Smooth muscle cell (in vitro differentiated cells): ENCODE measurements around the gene DAPK3. TPM values are rescaled to one million over a fixed set of nuclear protein-coding genes. Genes with fewer than 3 reads are reported as not detected.

Experiments used
- DNase-seq: peaks from one replicate; lab custom pipeline; 2025; ENCODE audit not compliant: unreplicated experiment; lab: John Stamatoyannopoulos, UW
- H2AFZ ChIP-seq: fragments of 200-600 bp; sonication (generic); 2 replicates; pipeline ENCODE4 v1.6.0; 2016; ENCODE audit warnings: antibody characterized with exemption, low read depth, mild to moderate bottlenecking
- H3F3A ChIP-seq: fragments of 200-600 bp; sonication (generic); 2 replicates; pipeline ENCODE4 v1.6.0; 2017; ENCODE audit warnings: antibody characterized with exemption, low read depth
- H3K27ac ChIP-seq: fragments of 200-600 bp; sonication (generic); 2 replicates; pipeline ENCODE4 v1.5.1; 2016; ENCODE audit warnings: low read depth, mild to moderate bottlenecking
- H3K27me3 ChIP-seq: fragments of 200-600 bp; sonication (generic); 2 replicates; pipeline ENCODE4 v1.6.1; 2016; ENCODE audit warnings: low read depth, mild to moderate bottlenecking
- H3K36me3 ChIP-seq: fragments of 200-600 bp; sonication (generic); 2 replicates; pipeline ENCODE4 v1.5.1; 2016; ENCODE audit warnings: low read depth
- H3K4me1 ChIP-seq: fragments of 200-600 bp; sonication (generic); 2 replicates; pipeline ENCODE4 v1.5.1; 2016; ENCODE audit warnings: low read depth
- H3K4me2 ChIP-seq: fragments of 200-600 bp; sonication (generic); 2 replicates; pipeline ENCODE4 v1.6.0; 2016; ENCODE audit warnings: mild to moderate bottlenecking
- H3K4me3 ChIP-seq: fragments of 200-600 bp; sonication (generic); 2 replicates; pipeline ENCODE4 v1.5.1; 2016; ENCODE audit warnings: mild to moderate bottlenecking
- H3K79me2 ChIP-seq: fragments of 200-600 bp; sonication (generic); 2 replicates; pipeline ENCODE4 v1.6.0; 2016; ENCODE audit warnings: low read depth, mild to moderate bottlenecking
- H3K9ac ChIP-seq: fragments of 200-600 bp; sonication (generic); 2 replicates; pipeline ENCODE4 v1.6.0; 2016; ENCODE audit warnings: low read depth
- H3K9me3 ChIP-seq: fragments of 200-600 bp; sonication (generic); replicated peaks from 2 replicates; pipeline ENCODE4 v1.5.1; 2016; ENCODE audit warnings: low read depth
- H4K20me1 ChIP-seq: fragments of 200-600 bp; sonication (generic); 2 replicates; pipeline ENCODE4 v1.6.0; 2016; ENCODE audit warnings: low read depth
- CTCF ChIP-seq: fragments of 200-600 bp; sonication (generic); IDR thresholded peaks from 2 replicates; pipeline ENCODE4 v1.5.1; 2017; ENCODE audit warnings: borderline replicate concordance, mild to moderate bottlenecking, antibody characterized with exemption; ENCODE audit not compliant: insufficient read depth, poor library complexity, severe bottlenecking
- WGBS: methylation state at CpG from one replicate; pipeline ENCODE4 v1.1.7; 2016; ENCODE audit warnings: low lambda C conversion rate; 5-methylcytosine and 5-hydroxymethylcytosine counted together
- polyA plus RNA-seq: library from polyadenylated mRNA; unstranded; fragments of >200 nt; fragmentation: Nextera tagmentation; extraction: Ambion mirVana; gene quantifications from 2 replicates; pipeline ENCODE4 v1.2.1, GENCODE V29; 2016
- total RNA-seq: library from RNA; depleted of rRNA; stranded (reverse); fragments of >200 nt; gene quantifications from 2 replicates; pipeline ENCODE4 v1.2.3, GENCODE V29; 2014

The DAPK3 gene
- total and polyA plus RNA-seq, 2 experiments from 2014 or later: 82.9 to 113 TPM

DNA sequence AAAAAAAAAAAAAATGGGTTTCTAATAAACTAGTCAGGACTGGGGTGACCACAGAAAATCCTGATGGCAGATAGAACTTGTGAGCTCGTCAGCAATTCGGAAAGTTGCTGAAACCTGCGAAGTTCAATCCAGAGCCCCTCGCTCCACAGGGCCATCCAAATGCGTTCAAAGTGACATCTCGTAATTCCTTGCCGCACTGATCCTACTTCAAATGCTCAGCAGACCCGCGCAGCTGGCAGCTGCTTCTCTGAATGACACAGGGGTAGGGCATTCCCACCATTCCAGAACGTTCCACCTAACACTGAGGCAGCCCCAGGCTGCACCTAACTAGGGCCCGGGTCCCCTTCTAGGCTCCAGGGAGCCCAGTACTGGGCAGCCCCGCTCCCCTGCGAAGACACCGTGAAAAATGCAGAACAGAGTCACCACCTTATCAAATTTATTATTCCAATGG lies 4.8 kb upstream of the DAPK3 start:
- H4K20me1 ChIP-seq: peaks cover 76% of the 10 kb centered on the region
- no peaks in the 10 kb centered on the region for H3K9me3 ChIP-seq
- no peak for TF ChIP-seq CTCF
- H3F3A ChIP-seq: peaks cover 62% of the 10 kb centered on the region
- no peak for DNase-seq
- 93% methylated on average over 14 of the region's 14 CpGs for WGBS
- H3K4me1 ChIP-seq: no peaks in the 10 kb centered on the region
- H3K4me3 ChIP-seq: no peak overlapping the region
- no peak overlapping the region for H3K4me2 ChIP-seq
- H3K79me2 ChIP-seq: peaks cover 58% of the 10 kb centered on the region
- H3K9ac ChIP-seq: no peak overlapping the region
- peaks cover 3% of the 10 kb centered on the region for H3K36me3 ChIP-seq
- H3K27me3 ChIP-seq: no peaks in the 10 kb centered on the region
- H2AFZ ChIP-seq: no peak overlapping the region
- H3K27ac ChIP-seq: peak overlapping the region; percentile 1

DNA sequence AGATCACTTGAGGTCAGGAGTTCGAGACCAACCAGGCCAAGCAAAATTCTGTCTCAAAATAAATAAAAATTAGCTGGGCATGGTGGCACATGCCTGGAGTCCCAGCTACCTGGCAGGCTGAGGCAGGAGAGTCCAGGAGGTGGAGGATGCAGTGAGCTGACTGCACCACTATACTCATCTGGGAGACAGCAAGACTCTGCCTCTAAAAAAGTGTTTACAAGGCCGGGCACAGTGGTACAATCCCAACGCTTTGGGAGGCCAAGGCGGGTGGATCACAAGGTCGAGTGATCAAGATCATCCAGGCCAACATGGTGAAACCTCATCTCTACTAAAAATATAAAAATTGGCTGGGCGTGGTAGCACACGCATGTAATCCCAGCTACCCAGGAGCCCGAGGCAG lies 4.2 kb upstream of the DAPK3 start:
- TF ChIP-seq CTCF: no peak
- Histone ChIP-seq H2AFZ (no peak overlapping the region), H3K4me2 (no peak overlapping the region), H3K4me3 (no peak overlapping the region), H3K9ac (no peak overlapping the region), H3K9me3 (no peaks in the 10 kb centered on the region), H3K27me3 (no peaks in the 10 kb centered on the region), H3K27ac (no peak overlapping the region), H3K4me1 (no peaks in the 10 kb centered on the region), H3K79me2 (peaks cover 58% of the 10 kb centered on the region), H3K36me3 (peaks cover 2% of the 10 kb centered on the region), H4K20me1 (peaks cover 72% of the 10 kb centered on the region), H3F3A (peaks cover 57% of the 10 kb centered on the region)
- 97% methylated on average over 8 of the region's 8 CpGs for WGBS
- no peak for DNase-seq

DNA sequence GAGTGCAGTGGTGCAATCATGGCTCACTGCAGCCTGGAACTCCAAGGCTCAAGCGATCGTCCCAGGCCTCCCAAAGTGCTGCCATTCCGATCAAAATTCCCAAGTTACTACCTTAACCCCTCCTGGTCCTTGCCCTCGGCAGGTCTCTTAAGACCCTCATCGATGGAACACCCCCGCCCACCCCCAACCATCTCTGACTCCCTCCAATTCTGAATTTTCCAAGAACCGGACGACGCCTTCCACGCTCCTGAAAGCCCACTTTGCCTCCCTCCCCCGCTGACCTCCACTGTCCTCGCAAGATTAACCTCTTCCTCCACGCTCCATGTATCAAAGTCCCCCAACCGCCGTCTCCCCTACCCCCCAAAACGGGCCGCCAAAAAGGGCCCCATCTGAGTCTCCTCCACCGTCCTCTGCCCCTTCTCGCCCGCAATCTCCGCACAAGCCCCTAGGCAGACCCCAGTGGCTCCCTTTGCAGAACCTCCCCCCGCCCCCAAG lies 539 bp downstream of the DAPK3 start:
- H3K79me2 ChIP-seq: peaks cover 45% of the 10 kb centered on the region
- no peaks in the 10 kb centered on the region for H3K9me3 ChIP-seq
- peaks cover 36% of the 10 kb centered on the region for H3F3A ChIP-seq
- H3K27ac ChIP-seq: peak overlapping the region; percentile 99
- TF ChIP-seq CTCF: no peak
- 1% methylated on average over 17 of the region's 22 CpGs for WGBS
- peaks cover 15% of the 10 kb centered on the region for H3K4me1 ChIP-seq
- peaks cover 70% of the 10 kb centered on the region for H4K20me1 ChIP-seq
- peak overlapping the region; percentile 99 for H3K9ac ChIP-seq
- H3K36me3 ChIP-seq: no peaks in the 10 kb centered on the region
- no peaks in the 10 kb centered on the region for H3K27me3 ChIP-seq
- peak overlapping the region; percentile 99 for H3K4me3 ChIP-seq
- H3K4me2 ChIP-seq: peak overlapping the region; percentile 96
- no peak for DNase-seq
- no peak overlapping the region for H2AFZ ChIP-seq

DNA sequence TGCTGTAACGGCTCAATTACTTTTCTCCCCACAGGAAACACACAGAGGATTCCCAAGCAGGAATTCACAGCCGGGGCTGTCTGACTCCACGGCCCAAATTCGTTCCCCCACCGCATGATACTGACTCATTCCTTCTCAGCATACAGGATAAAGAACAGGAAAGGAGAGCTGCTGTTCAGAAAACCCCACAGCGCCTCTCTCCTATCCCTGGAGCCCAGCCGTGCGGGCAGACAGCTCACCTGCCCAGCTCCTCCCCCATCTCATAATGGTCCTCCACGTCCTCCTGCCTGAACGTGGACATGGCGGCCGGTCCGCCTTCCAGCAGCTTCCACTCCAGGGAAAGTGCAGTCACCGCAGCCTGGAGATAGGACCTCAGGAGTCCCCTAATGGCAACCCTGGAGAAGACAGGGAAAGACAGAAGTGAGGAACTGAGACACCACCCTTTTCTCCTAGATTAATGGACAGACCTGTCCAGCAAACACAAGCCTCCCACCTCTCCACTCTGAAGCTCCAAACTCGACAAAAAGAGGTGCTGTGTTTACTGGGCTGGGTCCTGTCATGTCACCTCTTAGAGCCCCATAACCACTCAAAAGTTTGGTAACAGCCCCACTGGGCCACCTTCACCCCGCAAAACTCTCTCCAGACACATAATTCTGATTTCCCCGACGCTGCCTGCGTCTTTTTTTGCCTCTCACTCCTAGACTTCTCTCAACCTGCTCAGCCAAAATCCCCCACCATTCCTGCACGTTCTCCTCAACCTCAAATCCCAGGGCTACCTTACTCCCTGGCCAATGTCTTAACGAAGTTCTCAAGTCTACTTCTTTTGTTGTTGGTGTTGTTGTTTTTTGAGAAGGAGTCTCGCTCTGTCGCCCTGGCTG lies 1.2 kb downstream of the DAPK3 start:
- H3K79me2 ChIP-seq: peaks cover 48% of the 10 kb centered on the region

More for the DNA sequence above, 1.2 kb downstream of the DAPK3 start:
- H3K4me3 ChIP-seq: peak overlapping the region; percentile 99
- no peak overlapping the region for H2AFZ ChIP-seq
- H3K27me3 ChIP-seq: no peaks in the 10 kb centered on the region
- peaks cover 15% of the 10 kb centered on the region for H3K4me1 ChIP-seq
- whole genome bisulfite sequencing: 2% methylated on average over 23 of the region's 23 CpGs
- peak; percentile 14 for TF ChIP-seq CTCF
- no peaks in the 10 kb centered on the region for H3K36me3 ChIP-seq
- H3F3A ChIP-seq: peaks cover 31% of the 10 kb centered on the region
- H4K20me1 ChIP-seq: peaks cover 71% of the 10 kb centered on the region
- H3K4me2 ChIP-seq: peak overlapping the region; percentile 96
- H3K9me3 ChIP-seq: no peaks in the 10 kb centered on the region
- peak; percentile 24 for DNase-seq
- H3K27ac ChIP-seq: peak overlapping the region; percentile 99
- peak overlapping the region; percentile 99 for H3K9ac ChIP-seq
